GM12874 (cell line): ENCODE results near the gene MPV17L2.

Source experiments
- CTCF ChIP-seq: IDR thresholded peaks from 2 replicates; pipeline ENCODE4 v1.5.1; 2011; ENCODE audit warnings: low read depth, mild to moderate bottlenecking, control low read depth, low read length, moderate library complexity; ENCODE audit not compliant: insufficient read depth

The MPV17L2 gene

GRCh38 chr19:18150776-18151624, 42.0 kb upstream of the MPV17L2 start:
- TF ChIP-seq CTCF = no peak

DNA sequence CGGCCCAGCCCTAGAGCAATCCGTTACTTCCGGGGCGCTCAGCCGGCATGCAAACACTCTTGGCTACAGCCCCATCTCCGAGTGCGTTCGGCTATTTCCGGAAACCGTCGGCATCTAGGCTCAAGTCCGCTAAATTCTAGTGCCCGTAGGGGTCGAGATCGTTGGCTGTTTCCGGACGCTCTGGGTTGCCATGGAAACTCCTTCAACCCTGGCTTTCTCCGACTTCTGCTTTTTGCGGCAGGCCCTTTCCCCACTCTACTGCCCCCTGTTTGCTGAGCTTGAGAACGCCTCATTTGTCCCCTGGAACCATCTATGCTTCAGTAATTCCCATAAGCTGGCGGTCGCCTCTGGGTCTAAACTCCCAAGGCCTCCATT, 40.6 kb upstream of the MPV17L2 start:
- peak; percentile 82 for TF ChIP-seq CTCF

DNA sequence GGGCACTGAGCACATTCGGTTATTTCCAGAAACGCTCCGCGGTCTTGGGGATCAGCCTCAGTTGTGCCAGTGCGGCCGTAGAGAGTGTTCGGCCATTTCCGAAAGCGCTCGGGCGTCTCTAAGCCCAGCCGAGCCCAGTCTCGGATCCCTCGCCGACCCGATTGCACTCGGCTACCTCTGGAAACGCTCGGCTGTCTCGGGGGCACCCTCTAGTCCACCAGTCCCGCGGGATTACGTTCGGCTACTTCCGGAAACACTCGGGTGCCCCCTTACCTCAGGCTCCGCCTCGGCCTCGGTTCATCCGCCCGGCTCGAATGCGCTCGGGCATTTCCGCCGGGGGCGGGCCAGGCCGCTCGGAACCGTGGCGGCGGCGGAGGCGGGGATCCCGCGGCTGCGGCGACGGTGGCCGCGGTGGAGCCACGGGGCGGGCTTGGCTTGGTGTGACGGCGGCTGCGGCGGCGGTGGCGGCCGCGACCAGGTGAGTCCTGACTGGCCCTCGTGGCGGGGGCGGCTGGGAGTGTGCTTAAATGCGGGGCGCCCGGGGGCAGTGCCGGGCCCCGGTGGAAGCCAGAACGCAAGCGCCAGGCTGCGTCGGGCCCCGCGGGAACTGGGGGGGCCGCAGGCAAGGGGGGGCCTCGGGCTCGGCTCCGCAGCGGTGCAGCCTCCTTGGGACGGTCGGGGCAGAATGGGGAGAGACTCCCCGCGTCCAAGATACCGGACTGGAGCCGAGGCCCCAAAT, 40.0 kb upstream of the MPV17L2 start, which contains the start of gene PIK3R2:
TSS of gene PIK3R2 (plus strand) at position 347 of the 739 bp plus-strand sequence. CDS start 2,717 bp downstream, outside the sequence.
- TF ChIP-seq CTCF = no peak

GRCh38 chr19:18153556-18154134, 39.4 kb upstream of the MPV17L2 start:
- TF ChIP-seq CTCF = no peak

DNA sequence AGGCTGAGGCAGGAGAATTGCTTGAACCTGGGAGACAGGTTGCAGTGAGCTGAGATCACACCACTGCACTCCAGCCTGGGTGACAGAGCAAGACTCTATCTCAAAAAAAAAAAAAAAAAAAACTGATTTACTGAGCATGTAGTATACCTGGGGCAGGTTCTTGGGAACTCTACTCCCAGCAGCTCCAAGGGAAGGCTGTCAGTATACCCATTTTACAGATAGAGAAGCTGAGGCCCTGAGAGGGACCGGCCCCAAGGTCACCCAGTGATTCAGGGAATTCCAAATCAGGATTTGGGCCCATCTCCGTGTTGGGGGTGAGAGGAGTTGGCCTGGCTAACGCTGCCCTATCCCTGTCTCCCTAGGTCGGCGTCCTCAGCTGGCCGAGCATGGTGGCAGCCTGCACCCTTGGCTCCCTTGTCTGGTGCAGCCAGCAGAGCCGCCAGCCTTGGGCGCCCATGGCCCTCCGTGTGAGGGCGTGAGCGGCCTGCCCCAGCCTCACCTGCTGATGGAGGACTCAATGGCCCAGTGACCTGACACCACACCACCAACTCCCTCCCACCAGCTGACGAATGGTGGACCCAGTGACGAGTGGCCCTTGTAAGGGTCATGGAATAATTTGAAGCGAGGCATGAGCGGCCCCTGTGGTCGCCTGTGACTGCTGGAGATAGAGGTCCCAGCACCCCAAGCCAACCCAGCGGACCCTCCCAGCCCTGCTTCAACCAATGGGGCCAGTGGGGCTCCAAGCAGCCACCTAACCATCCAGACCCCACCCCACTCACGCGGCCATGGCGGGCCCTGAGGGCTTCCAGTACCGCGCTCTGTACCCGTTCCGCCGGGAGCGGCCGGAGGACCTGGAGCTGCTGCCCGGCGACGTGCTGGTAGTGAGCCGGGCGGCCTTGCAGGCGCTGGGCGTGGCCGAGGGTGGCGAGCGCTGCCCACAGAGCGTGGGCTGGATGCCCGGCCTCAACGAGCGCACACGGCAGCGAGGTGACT, 37.6 kb upstream of the MPV17L2 start:
- no peak for TF ChIP-seq CTCF

DNA sequence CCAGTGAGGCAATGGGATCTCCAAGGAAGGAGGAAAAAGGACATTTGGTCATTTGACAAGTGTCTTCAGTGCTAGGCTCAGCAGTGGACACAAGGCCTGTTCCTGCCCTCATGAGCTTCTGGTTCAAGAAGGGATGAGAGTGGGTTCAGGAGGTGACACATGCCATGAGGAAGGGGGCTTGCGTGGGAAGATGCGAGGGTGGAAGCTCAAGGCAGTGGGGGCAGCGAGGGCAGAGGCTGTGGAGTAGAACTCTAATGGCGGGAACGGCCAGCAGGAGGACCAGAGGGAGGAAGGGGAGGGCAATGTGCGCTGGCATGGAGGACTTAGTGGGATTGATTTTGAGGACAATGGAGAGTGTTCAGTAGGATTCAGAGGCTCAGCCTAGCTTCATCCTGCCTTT, 36.8 kb upstream of the MPV17L2 start:
- TF ChIP-seq CTCF = no peak
